Effector CD4-positive, alpha-beta T cell (primary cell): Measurements from ENCODE around the gene NKAIN2.
"Not testable (repeated sequence)": the region's sequence is repeated elsewhere in the genome, so short reads cannot be mapped to it uniquely, and the experiment has no call there.

Experiments
- DNase-seq: peaks from one replicate; pipeline ENCODE4 v3.0.0-alpha.2; 2020

Gene NKAIN2

GRCh38 chr6:124655866-124656265 is 852.2 kb downstream of the NKAIN2 start:
- DNase-seq, result no peak

- no peak for DNase-seq
These were observed 854.4 kb downstream of the NKAIN2 start for GRCh38 chr6:124658053-124658452.

GRCh38 chr6:124659427-124659826 is 855.8 kb downstream of the NKAIN2 start:
- DNase-seq, result no peak

- no peak for DNase-seq
These were observed 856.5 kb downstream of the NKAIN2 start for GRCh38 chr6:124660185-124660584.

- no peak for DNase-seq
These were observed 857.5 kb downstream of the NKAIN2 start for GRCh38 chr6:124661097-124661661.

- DNase-seq, result no peak
These were observed 864.4 kb downstream of the NKAIN2 start for GRCh38 chr6:124668028-124668427.

GRCh38 chr6:124669713-124670480 is 866.2 kb downstream of the NKAIN2 start:
- no peak for DNase-seq

- no peak for DNase-seq
These were observed 867.1 kb downstream of the NKAIN2 start for GRCh38 chr6:124670801-124671200.

- DNase-seq, result no peak
These were observed 867.7 kb downstream of the NKAIN2 start for GRCh38 chr6:124671324-124671723.

GRCh38 chr6:124674042-124674441 is 870.4 kb downstream of the NKAIN2 start:
- DNase-seq, result no peak

- DNase-seq, result no peak
These were observed 872.4 kb downstream of the NKAIN2 start for GRCh38 chr6:124676033-124676432.

- DNase-seq, result no peak
These were observed 874.2 kb downstream of the NKAIN2 start for GRCh38 chr6:124677874-124678273.

GRCh38 chr6:124679387-124679786 is 875.7 kb downstream of the NKAIN2 start:
- no peak for DNase-seq

- no peak for DNase-seq
These were observed 879.1 kb downstream of the NKAIN2 start for GRCh38 chr6:124682751-124683150.

GRCh38 chr6:124683507-124683906 is 879.8 kb downstream of the NKAIN2 start:
- DNase-seq, result no peak

- no peak for DNase-seq
These were observed 881.0 kb downstream of the NKAIN2 start for GRCh38 chr6:124684621-124685020.

- DNase-seq, result no peak
These were observed 884.7 kb downstream of the NKAIN2 start for GRCh38 chr6:124688369-124688768.

- DNase-seq, result no peak
These were observed 890.6 kb downstream of the NKAIN2 start for GRCh38 chr6:124694139-124694705.

- DNase-seq, result no peak
These were observed 895.4 kb downstream of the NKAIN2 start for GRCh38 chr6:124699038-124699437.

GRCh38 chr6:124703541-124703940 is 899.9 kb downstream of the NKAIN2 start:
- DNase-seq, result no peak

GRCh38 chr6:124712532-124712931 is 908.9 kb downstream of the NKAIN2 start:
- not testable (repeated sequence) for DNase-seq

GRCh38 chr6:124714728-124715127 is 911.1 kb downstream of the NKAIN2 start:
- no peak for DNase-seq

- DNase-seq, result no peak
These were observed 916.2 kb downstream of the NKAIN2 start for GRCh38 chr6:124719913-124720312.

- no peak for DNase-seq
These were observed 917.7 kb downstream of the NKAIN2 start for GRCh38 chr6:124721331-124721730.
